ENCODE data around the gene HLCS. TPM values are rescaled to one million over a fixed set of nuclear protein-coding genes. Genes with fewer than 3 reads are reported as not detected.

The HLCS gene
- total and polyA plus RNA-seq, 2 donors from 2014 or later: 4.5 to 29.6 TPM

DNA sequence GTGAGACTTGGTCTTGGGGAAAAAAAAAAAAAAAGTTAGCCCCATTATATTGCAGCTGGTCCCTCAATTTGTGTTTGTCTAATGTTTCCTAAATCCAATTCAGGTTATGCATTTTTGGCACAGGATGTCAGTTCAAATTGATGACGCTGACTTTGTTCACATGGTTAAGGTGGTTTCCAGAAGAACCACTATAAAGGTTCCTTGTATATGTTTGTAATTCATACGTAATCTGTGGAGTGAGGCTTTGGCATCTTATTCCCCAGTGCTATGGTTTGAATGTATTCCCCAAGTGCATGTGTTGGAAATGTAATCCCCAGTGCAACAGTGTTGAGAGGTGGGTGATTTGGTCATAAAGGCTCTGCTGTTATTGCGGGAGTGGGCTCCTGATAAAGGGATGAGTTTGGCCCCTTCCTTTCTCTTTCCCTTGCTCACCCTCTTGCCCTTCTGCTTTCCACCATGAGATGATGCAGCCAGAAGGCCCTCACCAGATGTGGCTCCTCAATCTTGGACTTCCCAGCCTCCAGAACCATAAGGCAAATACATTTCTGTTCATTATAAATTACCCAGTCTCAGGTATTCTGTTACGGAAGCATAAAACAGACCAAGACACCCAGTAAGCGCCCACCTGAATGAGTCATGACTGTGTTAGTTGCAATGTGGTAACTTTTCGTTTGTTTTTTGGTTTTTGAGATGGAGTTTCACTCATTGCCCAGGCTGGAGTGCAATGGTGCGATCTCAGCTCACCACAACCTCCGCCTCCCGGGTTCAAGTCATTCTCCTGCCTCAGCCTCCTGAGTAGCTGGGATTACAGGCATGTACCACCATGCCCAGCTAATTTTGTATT is 19.5 kb upstream of the HLCS start:
- TF ChIP-seq, protein P1, sequence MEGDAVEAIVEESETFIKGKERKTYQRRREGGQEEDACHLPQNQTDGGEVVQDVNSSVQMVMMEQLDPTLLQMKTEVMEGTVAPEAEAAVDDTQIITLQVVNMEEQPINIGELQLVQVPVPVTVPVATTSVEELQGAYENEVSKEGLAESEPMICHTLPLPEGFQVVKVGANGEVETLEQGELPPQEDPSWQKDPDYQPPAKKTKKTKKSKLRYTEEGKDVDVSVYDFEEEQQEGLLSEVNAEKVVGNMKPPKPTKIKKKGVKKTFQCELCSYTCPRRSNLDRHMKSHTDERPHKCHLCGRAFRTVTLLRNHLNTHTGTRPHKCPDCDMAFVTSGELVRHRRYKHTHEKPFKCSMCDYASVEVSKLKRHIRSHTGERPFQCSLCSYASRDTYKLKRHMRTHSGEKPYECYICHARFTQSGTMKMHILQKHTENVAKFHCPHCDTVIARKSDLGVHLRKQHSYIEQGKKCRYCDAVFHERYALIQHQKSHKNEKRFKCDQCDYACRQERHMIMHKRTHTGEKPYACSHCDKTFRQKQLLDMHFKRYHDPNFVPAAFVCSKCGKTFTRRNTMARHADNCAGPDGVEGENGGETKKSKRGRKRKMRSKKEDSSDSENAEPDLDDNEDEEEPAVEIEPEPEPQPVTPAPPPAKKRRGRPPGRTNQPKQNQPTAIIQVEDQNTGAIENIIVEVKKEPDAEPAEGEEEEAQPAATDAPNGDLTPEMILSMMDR (IDR thresholded peaks at IDR 0.05; ENCODE audit: borderline replicate concordance, extremely low read depth, insufficient read depth): no peak
- no peaks in the 10 kb centered on the region for H3K36me3 ChIP-seq (ENCODE audit: control insufficient read depth in 2 of 3, insufficient read depth in 3 of 3, low read length in 3 of 3)
- intact Hi-C loops (cut with DNase I): no loop called here
- H3K9ac ChIP-seq (ENCODE audit: low read length in 3 of 3): no peak overlapping the region
- H3K27ac ChIP-seq (ENCODE audit: low read depth in 2 of 2, low read length in 2 of 2): no peak overlapping the region
- H3K9me3 ChIP-seq (ENCODE audit: control insufficient read depth in 2 of 3, insufficient read depth in 1 of 3, low read length in 3 of 3): peaks cover 0 to 6% (median 0%) of the 10 kb centered on the region in 3 donors
- no peak for DNase-seq
- no peak for FAIRE-seq
- no peaks in the 10 kb centered on the region for H3K27me3 ChIP-seq (ENCODE audit: control insufficient read depth, insufficient read depth, low read length)
- peaks cover 0 to under 1% (median 0%) of the 10 kb centered on the region in 3 donors for H3K4me1 ChIP-seq (ENCODE audit: control insufficient read depth in 2 of 3, insufficient read depth in 2 of 3, low read depth in 1 of 3, low read length in 3 of 3)
- H3K4me3 ChIP-seq (ENCODE audit: low read length in 3 of 3): no peak overlapping the region

DNA sequence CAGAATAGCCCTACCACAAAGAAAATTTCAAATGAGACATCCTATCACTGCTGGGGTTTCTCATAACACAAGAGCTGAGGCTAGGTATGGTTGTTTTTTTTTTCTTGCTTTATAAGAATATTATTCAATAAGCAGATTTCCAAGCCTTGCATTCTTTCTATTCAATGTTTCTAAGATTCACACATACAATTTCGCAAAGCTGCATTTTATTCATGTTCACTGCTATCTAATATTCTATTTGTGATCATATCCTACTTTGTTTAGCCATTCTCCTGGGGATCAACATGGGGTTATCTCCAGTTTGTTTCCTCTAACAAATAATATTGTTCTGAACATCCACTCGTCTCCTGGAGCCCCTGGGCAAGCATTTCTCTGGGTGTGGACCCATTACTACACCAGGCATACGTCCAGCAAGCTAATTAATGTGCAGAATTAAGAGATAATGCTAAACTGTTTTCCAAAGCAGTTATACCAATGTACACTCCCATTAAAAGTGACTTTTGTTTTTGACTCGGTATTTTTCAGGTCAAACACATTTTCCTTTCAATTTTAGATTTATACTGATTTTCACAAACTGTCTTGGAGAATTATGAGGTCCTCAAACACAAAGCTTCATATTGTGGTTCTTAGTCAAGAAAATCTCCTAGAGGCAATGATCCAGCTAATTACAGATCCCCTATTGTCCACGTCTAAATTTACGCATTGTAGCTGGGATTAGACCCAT is 15.7 kb upstream of the HLCS start:
- peaks cover 0 to 4% (median 0%) of the 10 kb centered on the region in 3 donors for H3K4me1 ChIP-seq (ENCODE audit: control insufficient read depth in 2 of 3, insufficient read depth in 2 of 3, low read depth in 1 of 3, low read length in 3 of 3)
- intact Hi-C loops (cut with DNase I): no loop called here
- H3K27me3 ChIP-seq (ENCODE audit: control insufficient read depth, insufficient read depth, low read length): no peaks in the 10 kb centered on the region
- no peaks in the 10 kb centered on the region for H3K36me3 ChIP-seq (ENCODE audit: control insufficient read depth in 2 of 3, insufficient read depth in 3 of 3, low read length in 3 of 3)
- H3K9ac ChIP-seq (ENCODE audit: low read length in 3 of 3): no peak overlapping the region
- no peak for DNase-seq
- no peaks in the 10 kb centered on the region for H3K9me3 ChIP-seq (ENCODE audit: control insufficient read depth in 2 of 3, insufficient read depth in 1 of 3, low read length in 3 of 3)
- TF ChIP-seq, protein P1 (IDR thresholded peaks at IDR 0.05; ENCODE audit: borderline replicate concordance, extremely low read depth, insufficient read depth): no peak
- no peak for FAIRE-seq
- no peak overlapping the region for H3K27ac ChIP-seq (ENCODE audit: low read depth in 2 of 2, low read length in 2 of 2)
- no peak overlapping the region for H3K4me3 ChIP-seq (ENCODE audit: low read length in 3 of 3)

DNA sequence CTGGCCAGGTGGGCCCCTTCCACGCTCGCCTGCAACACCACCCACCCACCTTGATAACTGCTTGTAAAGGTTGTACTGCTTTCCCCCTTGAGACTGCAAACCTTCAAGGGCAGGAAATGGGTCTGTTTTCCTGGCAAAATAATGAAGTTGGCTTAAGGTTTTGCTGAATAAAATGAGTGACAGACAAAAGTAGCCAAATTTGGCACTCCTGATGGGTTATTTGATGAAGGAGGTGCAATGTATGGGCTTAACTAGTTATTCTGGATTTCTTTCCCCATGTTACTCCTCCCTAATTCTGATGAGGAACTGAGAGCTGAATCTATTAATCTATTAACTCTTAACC is 14.6 kb upstream of the HLCS start:
- H3K4me3 ChIP-seq (ENCODE audit: low read length in 3 of 3): peak overlapping the region in 2 of 3 donors; percentile 39 to 61
- H3K9me3 ChIP-seq (ENCODE audit: control insufficient read depth in 2 of 3, insufficient read depth in 1 of 3, low read length in 3 of 3): no peaks in the 10 kb centered on the region
- peaks cover 0 to 4% (median 0%) of the 10 kb centered on the region in 3 donors for H3K4me1 ChIP-seq (ENCODE audit: control insufficient read depth in 2 of 3, insufficient read depth in 2 of 3, low read depth in 1 of 3, low read length in 3 of 3)
- H3K27ac ChIP-seq (ENCODE audit: low read depth in 2 of 2, low read length in 2 of 2): peak overlapping the region in 1 of 2 donors; percentile 48
- intact Hi-C loops (cut with DNase I): no loop called here
- FAIRE-seq (no peak), DNase-seq (no peak)
- H3K27me3 ChIP-seq (ENCODE audit: control insufficient read depth, insufficient read depth, low read length): no peaks in the 10 kb centered on the region
- H3K9ac ChIP-seq (ENCODE audit: low read length in 3 of 3): peak overlapping the region in 2 of 3 donors; percentile 29 to 69
- H3K36me3 ChIP-seq (ENCODE audit: control insufficient read depth in 2 of 3, insufficient read depth in 3 of 3, low read length in 3 of 3): no peaks in the 10 kb centered on the region
- TF ChIP-seq, protein P1 (IDR thresholded peaks at IDR 0.05; ENCODE audit: borderline replicate concordance, extremely low read depth, insufficient read depth): no peak
